ENCODE results near the gene ZCCHC24.
A peak's percentile ranks its signal among the peaks of the same experiment; 100 is the strongest.

Gene ZCCHC24

DNA sequence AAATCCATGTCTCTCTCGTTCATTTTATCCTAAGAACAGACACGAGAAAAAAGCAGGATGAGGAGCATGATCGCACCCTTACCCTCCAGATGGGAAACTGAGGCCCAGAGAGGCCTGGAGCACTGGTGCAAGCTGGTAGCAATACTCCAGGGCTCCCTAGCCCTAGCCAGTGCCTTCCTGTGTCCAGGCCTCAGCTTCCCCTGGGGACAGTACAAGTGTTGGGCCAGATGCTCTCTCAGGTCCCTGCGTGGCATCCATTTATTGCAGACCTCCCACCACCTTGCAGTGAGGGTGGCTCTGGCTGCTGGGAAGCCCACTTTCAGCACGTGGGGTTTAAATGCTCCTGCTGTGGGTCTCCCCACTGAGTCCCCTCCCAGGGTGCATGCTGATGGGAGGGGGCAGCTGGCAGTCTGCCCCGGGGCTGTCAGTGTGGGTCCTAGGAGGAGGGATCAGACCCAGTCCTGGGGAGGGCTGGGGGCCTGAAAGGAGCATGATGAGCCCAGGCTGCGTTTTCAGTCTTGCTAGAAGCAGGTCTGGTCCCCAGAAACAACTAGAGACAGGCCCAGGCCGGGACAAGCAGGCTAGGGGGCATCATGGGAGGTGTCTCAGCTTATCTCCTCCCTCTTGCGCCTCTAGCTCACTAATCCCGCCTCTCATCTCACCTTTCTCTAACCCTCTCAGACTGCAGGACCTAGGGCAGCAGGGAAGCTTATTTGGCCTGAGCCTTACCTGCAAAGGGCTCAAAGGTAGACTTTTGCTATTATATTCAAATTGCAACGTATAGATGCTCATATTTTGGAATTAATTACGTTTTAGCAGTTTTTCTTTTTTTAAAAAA lies 98.8 kb downstream of the ZCCHC24 start:
- Histone ChIP-seq H4K20me1 (ENCODE audit: insufficient read depth) (peaks cover 15% of the 10 kb centered on the region), H3K36me3 (ENCODE audit: insufficient read depth) (peaks cover 22% of the 10 kb centered on the region; the same call in 1 of the 2 replicates), H3K27me3 (ENCODE audit: insufficient read depth, low read depth) (no peaks in the 10 kb centered on the region), H2AFZ (ENCODE audit: low read depth) (peak overlapping the region; percentile 39; the same call in 1 of the 2 replicates), H3K79me2 (ENCODE audit: insufficient read depth, low read depth) (peaks cover 39% of the 10 kb centered on the region), H3K4me1 (ENCODE audit: low read depth, poor library complexity, severe bottlenecking) (peaks cover 39% of the 10 kb centered on the region), H3K9ac (peak overlapping the region; percentile 100; the same call in 1 of the 2 replicates), H3K4me2 (peak overlapping the region; percentile 85), H3K27ac (peak overlapping the region; percentile 40; the same call in 1 of the 2 replicates), H3K4me3 (IDR thresholded peaks at IDR 0.05; ENCODE audit: insufficient read depth, low read depth, low read length) (no peak overlapping the region)
- TF ChIP-seq, protein P1, sequence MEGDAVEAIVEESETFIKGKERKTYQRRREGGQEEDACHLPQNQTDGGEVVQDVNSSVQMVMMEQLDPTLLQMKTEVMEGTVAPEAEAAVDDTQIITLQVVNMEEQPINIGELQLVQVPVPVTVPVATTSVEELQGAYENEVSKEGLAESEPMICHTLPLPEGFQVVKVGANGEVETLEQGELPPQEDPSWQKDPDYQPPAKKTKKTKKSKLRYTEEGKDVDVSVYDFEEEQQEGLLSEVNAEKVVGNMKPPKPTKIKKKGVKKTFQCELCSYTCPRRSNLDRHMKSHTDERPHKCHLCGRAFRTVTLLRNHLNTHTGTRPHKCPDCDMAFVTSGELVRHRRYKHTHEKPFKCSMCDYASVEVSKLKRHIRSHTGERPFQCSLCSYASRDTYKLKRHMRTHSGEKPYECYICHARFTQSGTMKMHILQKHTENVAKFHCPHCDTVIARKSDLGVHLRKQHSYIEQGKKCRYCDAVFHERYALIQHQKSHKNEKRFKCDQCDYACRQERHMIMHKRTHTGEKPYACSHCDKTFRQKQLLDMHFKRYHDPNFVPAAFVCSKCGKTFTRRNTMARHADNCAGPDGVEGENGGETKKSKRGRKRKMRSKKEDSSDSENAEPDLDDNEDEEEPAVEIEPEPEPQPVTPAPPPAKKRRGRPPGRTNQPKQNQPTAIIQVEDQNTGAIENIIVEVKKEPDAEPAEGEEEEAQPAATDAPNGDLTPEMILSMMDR (conservative IDR thresholded peaks at IDR 0.05; ENCODE audit: low read depth, low read length): no peak

- Histone ChIP-seq H3K27ac (no peak overlapping the region), H3K9ac (no peak overlapping the region), H3K79me2 (ENCODE audit: insufficient read depth, low read depth) (peaks cover 36% of the 10 kb centered on the region), H3K4me1 (ENCODE audit: low read depth, poor library complexity, severe bottlenecking) (peaks cover 39% of the 10 kb centered on the region), H4K20me1 (ENCODE audit: insufficient read depth) (peaks cover 15% of the 10 kb centered on the region), H2AFZ (ENCODE audit: low read depth) (no peak overlapping the region), H3K4me3 (IDR thresholded peaks at IDR 0.05; ENCODE audit: insufficient read depth, low read depth, low read length) (no peak overlapping the region), H3K36me3 (ENCODE audit: insufficient read depth) (peaks cover 22% of the 10 kb centered on the region; the same call in 1 of the 2 replicates), H3K4me2 (peak overlapping the region; percentile 85; the same call in 1 of the 2 replicates), H3K27me3 (ENCODE audit: insufficient read depth, low read depth) (no peaks in the 10 kb centered on the region)
- TF ChIP-seq, protein P1 (conservative IDR thresholded peaks at IDR 0.05; ENCODE audit: low read depth, low read length): no peak
Observed at GRCh38 chr10:79346012-79346340, 99.4 kb downstream of the ZCCHC24 start.

- Histone ChIP-seq H4K20me1 (ENCODE audit: insufficient read depth) (peaks cover 15% of the 10 kb centered on the region), H3K9ac (no peak overlapping the region), H3K27ac (no peak overlapping the region), H3K79me2 (ENCODE audit: insufficient read depth, low read depth) (peaks cover 31% of the 10 kb centered on the region), H3K27me3 (ENCODE audit: insufficient read depth, low read depth) (no peaks in the 10 kb centered on the region), H3K4me3 (IDR thresholded peaks at IDR 0.05; ENCODE audit: insufficient read depth, low read depth, low read length) (no peak overlapping the region), H3K4me2 (no peak overlapping the region), H2AFZ (ENCODE audit: low read depth) (no peak overlapping the region), H3K36me3 (ENCODE audit: insufficient read depth) (peaks cover 22% of the 10 kb centered on the region; the same call in 1 of the 2 replicates), H3K4me1 (ENCODE audit: low read depth, poor library complexity, severe bottlenecking) (peaks cover 39% of the 10 kb centered on the region)
- TF ChIP-seq, protein P1 (conservative IDR thresholded peaks at IDR 0.05; ENCODE audit: low read depth, low read length): no peak
Observed at GRCh38 chr10:79345241-79346011, 100.0 kb downstream of the ZCCHC24 start.

- Histone ChIP-seq H3K4me2 (no peak overlapping the region), H3K27ac (no peak overlapping the region), H4K20me1 (ENCODE audit: insufficient read depth) (peaks cover 14% of the 10 kb centered on the region), H3K27me3 (ENCODE audit: insufficient read depth, low read depth) (no peaks in the 10 kb centered on the region), H3K4me3 (IDR thresholded peaks at IDR 0.05; ENCODE audit: insufficient read depth, low read depth, low read length) (no peak overlapping the region), H3K9ac (no peak overlapping the region), H3K79me2 (ENCODE audit: insufficient read depth, low read depth) (peaks cover 23% of the 10 kb centered on the region), H3K4me1 (ENCODE audit: low read depth, poor library complexity, severe bottlenecking) (peaks cover 31% of the 10 kb centered on the region), H3K36me3 (ENCODE audit: insufficient read depth) (peaks cover 14% of the 10 kb centered on the region; the same call in 1 of the 2 replicates), H2AFZ (ENCODE audit: low read depth) (no peak overlapping the region)
- TF ChIP-seq, protein P1 (conservative IDR thresholded peaks at IDR 0.05; ENCODE audit: low read depth, low read length): no peak
Observed at GRCh38 chr10:79344502-79345195, 100.8 kb downstream of the ZCCHC24 start.
